Ovary (tissue), 3 donors: ENCODE data around the gene CYP27B1.

Source experiments
- EP300 ChIP-seq: sonication (generic); formaldehyde crosslinking; IDR thresholded peaks from one replicate; pipeline ENCODE4 v1.6.1; 2017; ENCODE audit warnings: antibody characterized with exemption
- POLR2A ChIP-seq: fragments of 450-650 bp; IDR thresholded peaks from one replicate; pipeline ENCODE4 v1.6.1; 2017; ENCODE audit warnings: antibody characterized with exemption, mild to moderate bottlenecking, moderate library complexity
- TF ChIP-seq, protein P1 (sequence below), 3 donors: fragments of 450-650 bp in 2 of 3; fragments of 200-600 bp in 1 of 3; IDR thresholded peaks; one replicate each; pipeline versions ENCODE4 v1.5.1 to v1.8.0; 2016 to 2022; ENCODE audit warnings: antibody characterized with exemption in 3 of 3, mild to moderate bottlenecking in 1 of 3
- donor health status: DM: no; HTN: no; CAD: no.

DNA sequence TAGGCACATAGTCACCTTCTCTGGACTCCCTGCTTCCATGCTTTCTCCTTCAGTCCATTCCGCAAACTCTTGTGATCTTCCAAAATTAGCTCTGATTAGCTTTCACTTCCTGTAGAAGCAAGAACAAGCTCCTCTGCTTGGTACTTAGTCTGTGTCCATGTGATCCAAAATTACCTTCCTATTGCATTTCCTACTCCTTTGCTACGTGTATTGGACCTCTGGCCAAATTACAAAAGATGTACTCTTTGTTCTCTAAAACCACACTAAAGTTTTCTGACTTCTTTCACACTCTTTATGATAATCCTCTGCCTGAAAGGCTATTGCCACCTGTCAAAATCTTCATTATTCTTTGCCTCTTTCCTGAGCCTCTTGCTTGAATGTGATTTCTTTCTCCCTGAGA, 14.9 kb upstream of the CYP27B1 start:
- TF ChIP-seq, protein P1, sequence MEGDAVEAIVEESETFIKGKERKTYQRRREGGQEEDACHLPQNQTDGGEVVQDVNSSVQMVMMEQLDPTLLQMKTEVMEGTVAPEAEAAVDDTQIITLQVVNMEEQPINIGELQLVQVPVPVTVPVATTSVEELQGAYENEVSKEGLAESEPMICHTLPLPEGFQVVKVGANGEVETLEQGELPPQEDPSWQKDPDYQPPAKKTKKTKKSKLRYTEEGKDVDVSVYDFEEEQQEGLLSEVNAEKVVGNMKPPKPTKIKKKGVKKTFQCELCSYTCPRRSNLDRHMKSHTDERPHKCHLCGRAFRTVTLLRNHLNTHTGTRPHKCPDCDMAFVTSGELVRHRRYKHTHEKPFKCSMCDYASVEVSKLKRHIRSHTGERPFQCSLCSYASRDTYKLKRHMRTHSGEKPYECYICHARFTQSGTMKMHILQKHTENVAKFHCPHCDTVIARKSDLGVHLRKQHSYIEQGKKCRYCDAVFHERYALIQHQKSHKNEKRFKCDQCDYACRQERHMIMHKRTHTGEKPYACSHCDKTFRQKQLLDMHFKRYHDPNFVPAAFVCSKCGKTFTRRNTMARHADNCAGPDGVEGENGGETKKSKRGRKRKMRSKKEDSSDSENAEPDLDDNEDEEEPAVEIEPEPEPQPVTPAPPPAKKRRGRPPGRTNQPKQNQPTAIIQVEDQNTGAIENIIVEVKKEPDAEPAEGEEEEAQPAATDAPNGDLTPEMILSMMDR (IDR thresholded peaks at IDR 0.05) = no peak
- TF ChIP-seq POLR2A (no peak), EP300 (no peak)
